ENCODE measurements around the gene KIF3C.
"Not testable (repeated sequence)": the region's sequence is repeated elsewhere in the genome, so short reads cannot be mapped to it uniquely, and the experiment has no call there.

The KIF3C gene

DNA sequence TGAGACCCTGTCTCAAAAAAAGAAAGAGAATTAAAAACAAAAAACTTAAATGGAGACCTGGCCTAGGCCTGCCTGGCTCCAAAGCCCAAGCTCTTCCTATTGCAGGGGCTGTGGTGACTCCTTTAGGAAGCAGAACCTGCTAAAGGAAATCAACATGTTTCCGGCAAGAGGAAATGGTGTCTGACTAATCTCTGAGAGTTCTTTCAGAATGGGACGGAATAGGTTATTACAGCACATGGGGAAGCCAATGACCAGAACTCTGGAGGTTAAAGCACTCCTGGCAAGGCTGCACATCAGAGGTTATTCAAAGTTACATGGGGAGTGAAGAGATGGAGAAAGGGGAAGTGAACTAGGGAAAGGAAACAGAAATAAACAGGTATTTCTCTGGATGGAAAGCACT lies 21.4 kb downstream of the KIF3C start:
- no peak for DNase-seq (ENCODE audit: low read depth)

GRCh38 chr2:25960396-25960795 lies 21.9 kb downstream of the KIF3C start:
- DNase-seq (ENCODE audit: low read depth), result no peak

GRCh38 chr2:25958611-25959010 lies 23.7 kb downstream of the KIF3C start:
- not testable (repeated sequence) for DNase-seq (ENCODE audit: low read depth)

- no peak for DNase-seq (ENCODE audit: low read depth)
Observed at GRCh38 chr2:25957743-25958142, 24.6 kb downstream of the KIF3C start.

DNA sequence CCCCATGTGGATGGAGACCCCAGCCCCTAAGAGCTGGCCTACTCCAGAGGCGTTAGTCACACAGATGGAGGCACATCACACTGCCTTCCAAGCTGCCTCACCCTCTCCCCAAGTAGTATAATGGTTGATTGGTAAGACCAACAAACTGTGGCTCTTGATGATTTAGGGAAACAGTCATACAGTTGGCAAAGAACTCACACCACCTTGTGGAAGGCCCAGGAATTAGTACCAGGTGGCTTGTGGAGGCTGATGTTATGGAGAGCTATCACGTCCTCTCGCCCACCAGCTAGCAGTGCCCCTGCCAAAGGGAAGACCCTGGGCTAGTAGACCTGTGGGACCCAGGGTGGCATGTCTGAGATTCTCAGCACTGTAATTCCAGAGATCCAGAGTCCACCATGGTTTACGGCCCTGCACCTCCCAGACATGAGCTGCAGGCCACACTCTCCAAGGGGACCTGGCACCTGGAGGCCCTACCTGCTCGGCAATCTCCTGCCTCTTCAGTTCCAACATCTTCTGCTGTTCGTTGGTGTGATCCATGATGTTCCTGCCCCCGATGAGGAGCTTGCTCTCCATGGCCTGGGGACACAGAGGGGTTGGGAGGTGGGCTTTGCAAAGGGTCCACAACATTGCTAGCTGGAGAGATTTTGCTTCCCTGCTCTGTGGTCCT lies 26.3 kb downstream of the KIF3C start:
- no peak for DNase-seq (ENCODE audit: low read depth)

GRCh38 chr2:25955036-25955435 lies 27.3 kb downstream of the KIF3C start:
- no peak for DNase-seq (ENCODE audit: low read depth)

DNA sequence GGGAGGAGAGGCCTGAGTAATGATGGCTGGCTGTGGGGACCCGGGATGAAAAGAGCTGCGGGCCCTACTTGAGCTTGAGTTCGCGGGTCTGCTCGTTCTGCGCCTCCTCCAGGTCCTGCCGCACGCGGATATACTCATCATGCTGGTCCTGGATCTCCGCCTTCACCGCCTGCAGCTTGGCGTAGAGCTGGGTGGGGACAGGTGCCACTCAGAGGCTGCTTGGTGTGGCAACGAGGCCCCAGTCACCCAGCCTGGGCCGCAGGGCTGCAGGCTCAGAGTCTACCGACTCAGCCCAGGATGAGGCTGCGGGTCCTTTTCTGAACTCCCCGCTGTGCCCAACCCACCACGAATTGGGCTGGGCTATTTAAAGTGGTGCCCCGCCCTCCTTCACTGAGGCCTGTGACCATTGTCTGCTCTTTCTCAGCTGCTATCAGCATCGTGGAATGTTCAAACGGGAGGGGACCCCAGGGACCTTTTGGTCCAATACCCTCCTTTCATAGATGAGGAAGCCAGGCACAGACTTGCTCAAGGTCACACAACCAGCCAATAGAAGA lies 28.0 kb downstream of the KIF3C start:
- DNase-seq (ENCODE audit: low read depth), result no peak

- DNase-seq (ENCODE audit: low read depth), result peak; percentile 55
Observed at GRCh38 chr2:25951071-25951547, 31.2 kb downstream of the KIF3C start.

DNA sequence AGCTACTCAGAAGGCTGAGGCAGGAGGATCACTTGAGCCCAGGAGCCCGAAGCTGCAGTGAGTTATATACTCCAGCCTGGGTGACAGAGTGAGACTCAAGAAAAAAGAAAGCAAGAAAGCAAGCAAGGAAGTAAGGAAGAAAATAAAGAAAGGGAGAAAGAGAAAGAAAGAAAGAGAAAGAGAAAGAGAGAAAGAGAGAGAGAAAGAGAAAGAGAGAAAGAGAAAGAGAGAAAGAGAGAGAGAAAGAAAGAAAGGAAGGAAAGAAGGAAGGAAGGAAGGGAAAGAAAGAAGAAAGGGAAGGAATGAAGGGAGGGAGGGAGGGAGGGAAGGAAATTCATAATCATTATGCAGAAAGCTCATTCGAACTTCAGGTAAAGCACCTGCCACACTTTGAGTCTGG lies 33.9 kb downstream of the KIF3C start:
- no peak for DNase-seq (ENCODE audit: low read depth)

DNA sequence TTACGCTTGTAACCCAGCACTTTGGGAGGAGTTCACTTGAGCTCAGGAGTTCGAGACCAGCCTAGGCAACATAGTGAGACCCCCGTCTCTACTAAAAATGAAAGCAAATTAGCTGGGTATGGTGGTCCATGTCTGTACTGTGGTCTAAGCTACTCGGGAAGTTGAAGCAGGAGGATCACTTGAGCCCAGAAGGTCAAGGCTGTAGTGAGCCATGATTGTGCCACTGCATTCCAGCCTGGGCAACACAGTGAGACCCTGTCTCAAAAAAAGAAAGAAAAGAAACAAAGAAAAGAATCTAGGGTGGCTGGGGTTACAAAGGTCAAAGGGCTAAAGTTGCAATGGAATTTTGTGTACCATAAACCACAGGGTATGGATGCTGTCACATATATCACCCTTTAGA lies 41.3 kb downstream of the KIF3C start:
- no peak for DNase-seq (ENCODE audit: low read depth)

DNA sequence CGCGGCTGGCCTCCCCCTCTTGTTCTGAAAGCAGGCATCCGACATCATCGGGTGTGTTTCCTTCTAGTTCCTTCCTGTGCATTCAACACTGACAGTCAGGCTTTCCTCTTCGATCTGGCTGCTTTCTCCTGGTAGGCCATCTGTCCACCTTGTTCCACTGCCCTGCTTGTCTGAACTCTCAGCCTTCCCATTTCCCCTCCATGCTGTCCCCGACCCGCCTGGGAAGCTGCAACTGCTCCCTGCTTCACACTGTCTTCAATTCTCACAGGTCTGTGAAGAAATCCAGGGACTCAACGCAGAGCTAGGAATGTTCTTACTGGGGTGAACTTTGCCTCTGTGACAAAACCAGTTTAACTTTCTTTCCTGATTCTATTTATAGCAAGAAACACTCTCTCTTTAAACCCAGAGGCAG lies 43.0 kb downstream of the KIF3C start:
- DNase-seq (ENCODE audit: low read depth), result no peak

- DNase-seq (ENCODE audit: low read depth), result no peak
Observed at GRCh38 chr2:25938345-25938744, 44.0 kb downstream of the KIF3C start.

DNA sequence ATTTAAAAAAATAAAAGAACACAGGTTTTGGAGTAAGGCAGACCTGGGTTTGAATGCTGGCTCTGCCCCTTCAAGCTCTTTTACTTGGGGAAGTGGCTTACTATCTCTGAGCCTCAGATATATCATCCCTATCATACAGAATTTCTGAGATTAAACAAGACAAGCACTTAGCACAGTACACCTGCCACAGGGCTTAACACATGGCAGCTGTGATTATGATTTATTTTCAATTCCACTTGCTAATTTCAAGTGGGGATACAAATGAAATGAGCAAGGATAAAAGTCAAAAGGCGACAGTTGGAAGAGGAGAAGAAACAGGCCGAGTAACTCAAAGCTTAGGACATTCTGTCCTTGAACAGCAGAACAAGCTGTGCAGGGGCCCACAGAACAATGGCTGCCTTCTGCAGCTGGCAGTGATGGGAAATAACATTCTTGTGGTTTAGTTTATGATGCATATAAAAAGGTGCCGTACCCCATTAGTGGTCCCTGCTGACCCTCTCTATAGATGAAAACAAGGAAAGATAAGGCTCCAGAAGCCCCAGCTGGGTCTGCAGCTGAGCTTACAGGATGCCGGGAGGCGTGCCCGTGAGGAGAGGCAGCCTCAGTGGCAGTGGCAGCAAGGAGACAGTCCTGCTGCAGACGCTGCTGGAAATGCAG lies 45.3 kb downstream of the KIF3C start:
- no peak for DNase-seq (ENCODE audit: low read depth)

GRCh38 chr2:25933622-25934021 lies 48.7 kb downstream of the KIF3C start:
- DNase-seq (ENCODE audit: low read depth), result no peak

DNA sequence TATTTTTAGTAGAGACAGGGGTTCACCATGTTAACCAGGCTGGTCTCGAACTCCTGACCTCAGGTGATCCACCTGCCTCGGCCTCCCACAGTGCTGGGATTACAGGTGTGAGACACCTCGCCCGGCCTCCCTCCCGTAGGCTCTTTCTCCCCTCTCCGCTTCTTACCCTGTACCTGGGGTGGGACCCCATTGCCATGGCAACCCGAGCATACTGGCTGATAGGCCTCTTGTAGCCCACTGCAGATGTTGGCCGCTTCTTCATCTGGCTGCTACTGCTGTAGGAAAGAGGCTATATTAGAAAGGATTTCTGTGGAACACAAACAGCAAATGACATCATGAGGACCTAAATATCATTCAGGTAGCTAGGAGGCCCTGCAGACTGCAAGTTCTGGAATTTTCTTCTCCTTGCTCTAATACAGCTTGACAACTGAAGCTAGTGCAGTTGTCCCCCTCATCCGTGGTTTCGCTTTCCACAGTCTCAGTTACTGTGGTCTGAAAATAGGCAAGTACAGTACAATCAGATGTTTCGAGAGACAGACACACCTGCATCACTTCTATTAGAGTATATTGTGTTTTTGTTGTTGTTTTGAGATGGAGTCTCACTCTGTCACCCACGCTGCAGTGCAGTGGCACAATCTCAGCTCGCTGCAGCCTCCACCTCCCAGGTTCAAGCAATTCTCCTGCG lies 52.4 kb downstream of the KIF3C start:
- DNase-seq (ENCODE audit: low read depth), result no peak

- DNase-seq (ENCODE audit: low read depth), result no peak
Observed at GRCh38 chr2:25928668-25929067, 53.6 kb downstream of the KIF3C start.

- no peak for DNase-seq (ENCODE audit: low read depth)
Observed at GRCh38 chr2:25926984-25927756, 55.1 kb downstream of the KIF3C start.

GRCh38 chr2:25922501-25922900 lies 59.8 kb downstream of the KIF3C start:
- DNase-seq (ENCODE audit: low read depth), result no peak

DNA sequence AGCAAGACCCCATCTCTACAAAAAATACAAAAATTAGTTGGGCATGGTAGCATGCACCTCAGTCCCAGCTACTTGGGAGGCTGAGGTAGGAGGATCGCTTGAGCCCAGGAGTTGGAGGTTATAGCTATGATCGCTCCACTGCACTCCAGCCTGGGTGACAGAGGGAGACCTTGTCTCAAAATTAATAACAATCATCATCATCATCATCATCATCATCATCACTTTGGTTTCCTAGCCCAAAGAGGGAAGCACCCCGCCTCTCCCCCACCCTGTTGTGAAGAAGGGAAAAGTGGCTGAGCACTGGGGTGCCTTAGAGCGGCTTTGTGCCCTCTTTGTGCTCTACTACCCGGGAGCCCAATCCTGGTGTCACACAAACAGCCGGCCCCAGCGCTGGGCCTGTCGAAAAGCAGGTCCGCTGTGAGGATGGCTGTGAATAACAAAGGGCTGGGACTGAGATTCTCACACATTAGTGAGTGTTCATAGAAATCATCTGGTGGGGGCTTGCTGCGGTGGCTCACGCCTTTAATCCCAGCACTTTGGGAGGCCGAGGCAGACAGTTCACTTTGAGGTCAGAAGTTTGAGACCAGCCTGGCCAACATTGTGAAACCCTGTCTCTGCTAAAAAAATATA lies 61.4 kb downstream of the KIF3C start:
- no peak for DNase-seq (ENCODE audit: low read depth)

DNA sequence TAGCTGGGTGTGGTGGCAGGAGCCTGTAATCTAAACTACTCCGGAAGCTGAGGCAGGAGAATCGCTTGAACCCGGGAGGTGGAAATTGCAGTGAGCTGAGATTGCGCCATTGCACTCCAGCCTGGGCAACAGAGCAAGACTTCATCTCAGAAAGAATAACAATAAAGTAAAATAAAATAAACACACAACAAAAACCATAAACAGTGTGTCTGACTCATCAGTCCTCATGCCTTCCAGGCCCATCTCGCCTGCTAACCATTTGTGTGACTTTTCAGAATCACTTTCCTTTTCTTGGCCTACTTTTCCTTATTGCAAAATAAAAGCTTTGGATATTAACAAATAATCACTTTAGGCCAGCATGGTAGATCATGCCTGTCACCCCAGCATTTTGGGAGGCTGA lies 62.0 kb downstream of the KIF3C start:
- DNase-seq (ENCODE audit: low read depth), result peak; percentile 13

- no peak for DNase-seq (ENCODE audit: low read depth)
Observed at GRCh38 chr2:25917832-25918231, 64.5 kb downstream of the KIF3C start.

- DNase-seq (ENCODE audit: low read depth), result not testable (repeated sequence)
Observed at GRCh38 chr2:25917411-25917810, 64.9 kb downstream of the KIF3C start.
